Ishikawa (cell line): ENCODE results near the gene SLC39A7.

Experiments
- CREB1 ChIP-seq: IDR thresholded peaks from 2 replicates; pipeline ENCODE4 v1.6.1; 2012; ENCODE audit warnings: low read depth
- EGR1 ChIP-seq: IDR thresholded peaks from 2 replicates; pipeline ENCODE4 v1.6.1; 2012
- EP300 ChIP-seq: IDR thresholded peaks from 2 replicates; pipeline ENCODE4 v1.6.1; 2012; ENCODE audit warnings: borderline replicate concordance
- FOXM1 ChIP-seq: IDR thresholded peaks from 2 replicates; pipeline ENCODE4 v1.6.1; 2012; ENCODE audit warnings: low read depth, borderline replicate concordance
- NFIC ChIP-seq: IDR thresholded peaks from 2 replicates; pipeline ENCODE4 v1.6.1; 2012
- RAD21 ChIP-seq: IDR thresholded peaks from 2 replicates; pipeline ENCODE4 v1.6.1; 2012; ENCODE audit warnings: low read depth
- REST ChIP-seq: IDR thresholded peaks from 2 replicates; pipeline ENCODE4 v1.6.1; 2012; ENCODE audit warnings: low read depth, mild to moderate bottlenecking
- TAF1 ChIP-seq: IDR thresholded peaks from 2 replicates; pipeline ENCODE4 v1.6.1; 2012; ENCODE audit warnings: low read depth, mild to moderate bottlenecking
- YY1 ChIP-seq: IDR thresholded peaks from 2 replicates; pipeline ENCODE4 v1.6.1; 2012; ENCODE audit warnings: low read depth
- ZBTB7A ChIP-seq: IDR thresholded peaks from 2 replicates; pipeline ENCODE4 v1.6.1; 2012; ENCODE audit warnings: low read depth

- TF ChIP-seq TAF1 (no peak), REST (no peak), EP300 (no peak), EGR1 (no peak), FOXM1 (no peak), YY1 (no peak), RAD21 (no peak), CREB1 (no peak), ZBTB7A (no peak), NFIC (no peak)
Observed at GRCh38 chr6:33236328-33236727, 35.7 kb downstream of the SLC39A7 start.
